ENCODE results near the gene SH3PXD2A. TPM values are rescaled to one million over a fixed set of nuclear protein-coding genes. Genes with fewer than 3 reads are reported as not detected.

Gene SH3PXD2A
- total and polyA plus RNA-seq, 2 of the 4 experiments (the other 2 are of a cell fraction): 6.3 to 23.0 TPM

DNA sequence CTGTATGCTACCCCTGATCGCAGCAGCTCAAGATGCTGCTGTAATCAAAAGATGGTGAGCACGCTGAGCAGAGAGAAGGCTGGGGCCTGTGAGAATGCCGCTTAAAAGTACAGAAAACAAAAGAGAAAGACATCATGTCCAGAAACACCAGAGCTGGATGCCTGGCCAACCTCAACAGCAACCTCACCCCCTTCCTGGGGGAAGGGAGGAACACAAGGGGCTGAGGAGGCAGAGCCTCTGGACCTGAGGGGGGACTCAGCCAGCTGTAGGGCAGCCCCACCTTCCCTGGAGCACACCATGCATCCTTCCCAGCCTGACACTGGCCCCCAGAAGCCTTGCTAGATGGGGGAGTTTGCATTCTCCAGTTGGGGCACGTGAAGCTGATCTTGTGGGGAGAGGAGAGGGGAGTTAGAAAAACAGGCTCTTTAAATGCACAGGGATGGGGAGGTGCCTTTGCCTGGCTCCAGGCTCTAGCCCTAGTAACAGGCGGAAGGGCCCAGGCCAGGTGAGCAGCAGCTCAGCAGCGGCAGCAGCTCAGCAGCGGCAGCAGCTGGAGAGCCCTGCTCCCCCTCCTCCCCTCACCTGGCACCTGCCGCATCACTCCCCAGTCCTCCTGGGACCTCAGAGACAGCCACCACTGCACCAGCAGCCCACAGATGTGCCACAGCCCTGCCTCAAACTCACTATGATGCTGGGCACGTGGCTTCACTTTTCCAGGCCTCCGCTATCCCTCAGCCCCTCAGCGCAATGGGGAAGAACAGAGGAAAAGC, 205.5 kb downstream of the SH3PXD2A start:
- POLR2A ChIA-PET (ENCODE audit: unreplicated experiment): interaction anchor here (0.5 kb wide), 1 partner anchor 9 kb away, joined by 3 read pairs; no protein-coding TSS in a partner anchor
- no peak for TF ChIP-seq USF2 (IDR thresholded peaks at IDR 0.05; ENCODE audit: low read depth, low read length)
- no CpG with 5 or more reads among the region's 11 CpGs for WGBS, 2 experiments (ENCODE audit: extremely low coverage in 2 of 2, insufficient read length in 1 of 2)
- Histone ChIP-seq H3K4me3 (ENCODE audit: insufficient read depth, low read depth, low read length) (no peak overlapping the region), H3K56ac (ENCODE audit: extremely low read depth, insufficient read depth, low read length) (no peak overlapping the region), H4K5ac (ENCODE audit: low read depth, low read length) (no peak overlapping the region), H3K18ac (ENCODE audit: low read depth, low read length) (no peak overlapping the region), H3K14ac (replicated peaks; ENCODE audit: low read depth, low read length) (no peak overlapping the region), H3K9me3 (ENCODE audit: control insufficient read depth, insufficient read depth, low read length) (no peaks in the 10 kb centered on the region), H2AFZ (replicated peaks; ENCODE audit: low read length, poor library complexity) (no peak overlapping the region), H4K8ac (ENCODE audit: low read depth in 2 of 2, low read length in 2 of 2) (no peak overlapping the region), H4K91ac (ENCODE audit: insufficient read depth, low read depth, low read length) (no peak overlapping the region), H3K79me1 (ENCODE audit: low read depth in 1 of 2, low read length in 2 of 2) (peaks cover 49 to 97% of the 10 kb centered on the region in 2 experiments), H2AK5ac (ENCODE audit: low read depth, low read length) (no peak overlapping the region; the same call in 1 of the 2 replicates), H3K23ac (ENCODE audit: low read depth, low read length) (no peak overlapping the region), H2BK5ac (ENCODE audit: low read depth, low read length, poor library complexity, severe bottlenecking) (no peak overlapping the region), H2BK20ac (ENCODE audit: low read depth, low read length) (no peak overlapping the region), H3K9ac (ENCODE audit: low read depth, low read length) (no peak overlapping the region), H3K36me3 (ENCODE audit: control insufficient read depth, insufficient read depth, low read length) (peaks cover 38% of the 10 kb centered on the region), H3K4ac (ENCODE audit: low read depth, low read length) (no peak overlapping the region), H2BK120ac (ENCODE audit: low read depth, low read length) (no peak overlapping the region), H3K4me1 (ENCODE audit: control insufficient read depth, insufficient read depth, low read length) (peaks cover 36% of the 10 kb centered on the region), H3K9me1 (ENCODE audit: insufficient read depth, low read length) (peaks cover 57% of the 10 kb centered on the region), H3K27me3 (ENCODE audit: control insufficient read depth, insufficient read depth, low read length) (no peaks in the 10 kb centered on the region), H3K4me2 (ENCODE audit: low read depth, low read length) (no peak overlapping the region), H2BK15ac (ENCODE audit: low read depth, low read length) (no peak overlapping the region), H2AK9ac (replicated peaks; ENCODE audit: low read depth, low read length, poor library complexity) (no peak overlapping the region), H3K27ac (ENCODE audit: insufficient read depth, low read length) (no peak overlapping the region), H4K20me1 (ENCODE audit: insufficient read depth, low read length) (peaks cover 98% of the 10 kb centered on the region)
- dilution Hi-C loops (cut with HindIII; ENCODE audit: low sequenced_read_pairs, unreplicated experiment) (no loop called here), in situ Hi-C loops (cut with MboI; ENCODE audit: low sequenced_read_pairs) (no loop called here), intact Hi-C loops (cut with micrococcal nuclease) (no loop called here)
- CTCF ChIA-PET: no interaction called here
- ATAC-seq (ENCODE audit: low read depth) (no peak), DNase-seq (no peak)
- no TSS peak for BruUV-seq (replicated peaks)
